NCI-H345 (cell line): ENCODE data around the gene PROM2.
A peak's percentile ranks its signal among the peaks of the same experiment; 100 is the strongest.

ENCODE experiments used
- DNase-seq: peaks from one replicate; lab custom pipeline; 2025; lab: John Stamatoyannopoulos, UW

The PROM2 gene

DNA sequence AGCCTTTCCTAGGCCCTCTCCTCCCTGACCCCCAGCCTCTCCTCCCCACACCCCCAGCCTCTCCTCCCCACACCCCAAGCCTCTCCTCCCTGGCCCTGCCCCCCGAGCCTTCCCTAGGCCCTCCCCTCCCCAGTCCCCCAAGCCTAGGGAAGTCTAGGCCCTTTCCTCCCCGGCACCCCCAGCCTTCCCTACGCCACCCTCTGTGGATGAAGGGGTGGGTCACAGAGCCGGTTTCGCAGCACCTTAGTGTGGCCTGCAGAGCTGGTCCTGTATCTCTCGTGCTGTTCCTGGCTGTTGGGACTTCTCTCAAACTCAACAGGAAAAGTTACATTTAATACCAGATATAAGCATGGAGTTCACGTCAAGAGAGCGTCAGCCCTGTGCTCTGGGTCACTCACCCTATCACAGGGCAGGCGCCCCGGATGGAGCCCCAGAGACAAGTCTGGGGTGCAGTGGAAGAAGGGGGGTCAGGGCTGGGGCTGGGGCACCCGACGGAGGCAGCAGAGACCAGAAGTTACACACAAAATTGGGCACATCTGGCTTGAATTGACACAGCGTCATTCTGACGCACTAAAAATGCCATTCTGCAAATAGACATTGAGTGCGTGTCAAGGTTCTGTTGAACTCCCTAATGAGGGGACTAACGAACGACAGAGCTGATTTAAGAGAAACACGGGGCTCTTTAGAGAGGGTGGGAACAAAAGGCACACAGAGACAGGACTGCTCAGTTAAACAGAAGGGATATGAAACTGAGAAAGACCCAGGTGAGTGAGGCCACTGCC lies 46.9 kb downstream of the PROM2 start:
- no peak for DNase-seq

DNA sequence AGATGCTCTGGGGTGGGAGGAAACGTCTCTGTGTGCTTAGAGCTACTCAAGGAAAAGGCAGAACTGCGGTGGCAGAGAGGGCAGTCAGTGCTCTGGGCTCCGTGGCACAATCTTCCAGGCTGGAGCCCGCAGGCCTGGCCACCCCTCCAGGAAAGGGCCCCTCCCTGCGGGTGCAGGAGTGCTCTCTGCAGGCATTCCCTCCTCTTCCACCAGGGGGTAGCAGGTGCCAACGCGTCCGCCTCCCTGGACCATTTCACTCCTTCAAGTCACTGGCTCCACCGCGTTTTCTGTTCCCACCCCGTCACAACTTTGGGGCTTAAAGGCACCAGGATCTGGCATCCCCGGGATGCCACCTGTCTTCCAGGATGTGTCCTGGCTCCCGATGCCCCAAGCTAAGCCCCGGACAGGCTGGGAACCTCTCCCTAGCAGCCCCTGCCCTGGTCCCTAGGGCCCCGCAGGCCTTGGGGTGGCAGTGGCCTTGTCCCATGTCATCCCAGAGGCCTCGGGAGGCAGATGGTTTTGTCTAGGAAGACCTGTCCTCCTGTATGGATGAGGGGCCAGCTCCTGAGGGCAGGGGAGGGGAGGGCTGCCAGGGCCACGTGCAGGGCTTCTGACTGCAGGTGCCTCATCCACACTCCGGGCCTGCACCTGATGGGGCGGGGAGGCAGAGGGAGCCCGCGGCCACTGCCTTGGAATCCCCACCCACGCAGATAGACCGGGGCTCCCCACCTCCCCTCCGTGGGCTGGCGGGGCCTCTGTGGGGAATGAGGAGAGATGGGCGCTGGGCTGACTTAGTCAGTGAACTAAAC lies 49.3 kb downstream of the PROM2 start:
- peak; percentile 65 for DNase-seq

DNA sequence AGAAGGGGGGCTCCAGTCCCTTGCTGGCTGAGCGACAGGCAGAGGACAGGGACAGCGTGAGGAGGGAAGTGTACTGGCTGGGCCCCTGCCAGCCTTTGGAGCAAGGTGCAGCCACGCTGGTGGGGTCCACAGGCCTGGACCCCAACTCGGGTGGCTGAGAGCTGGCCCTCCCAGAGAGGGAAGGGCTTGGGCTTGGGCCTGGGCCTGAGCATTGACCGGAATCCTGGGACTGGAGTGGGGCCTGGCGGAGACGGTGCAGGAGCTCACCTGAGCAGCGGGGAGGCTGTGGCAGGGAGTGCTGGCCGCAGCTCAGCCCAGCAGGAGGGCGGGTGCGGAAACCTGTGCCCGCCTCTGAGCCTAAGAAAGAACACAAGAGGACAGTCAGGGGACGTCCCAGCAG lies 50.8 kb downstream of the PROM2 start:
- no peak for DNase-seq

DNA sequence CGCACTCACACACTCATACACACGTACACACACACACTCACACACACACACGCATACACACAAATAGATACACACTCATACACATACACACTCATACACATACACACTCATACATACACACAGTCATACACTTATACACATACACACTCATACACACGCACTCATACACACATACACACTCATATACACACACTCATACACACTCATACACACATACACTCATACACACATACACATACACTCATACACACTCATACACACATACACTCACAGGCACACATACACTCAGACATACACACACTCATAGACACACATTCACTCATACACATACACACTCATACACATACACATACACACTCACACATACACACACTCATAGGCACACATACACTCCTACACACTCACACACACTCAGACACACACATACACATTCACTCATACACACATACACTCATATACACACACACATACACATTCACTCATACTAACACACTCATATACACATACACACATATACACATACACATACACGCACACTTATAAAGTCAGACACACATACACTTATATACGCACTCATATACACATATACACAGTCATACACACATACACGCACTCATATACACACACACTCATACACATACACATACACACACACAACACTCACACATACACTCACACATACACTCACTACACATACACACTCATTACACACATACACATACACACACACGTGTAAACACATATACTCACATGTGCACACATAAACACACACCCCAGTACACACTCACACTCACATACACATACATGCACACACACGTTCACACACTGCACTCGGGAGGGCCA lies 51.6 kb downstream of the PROM2 start:
- no peak for DNase-seq

DNA sequence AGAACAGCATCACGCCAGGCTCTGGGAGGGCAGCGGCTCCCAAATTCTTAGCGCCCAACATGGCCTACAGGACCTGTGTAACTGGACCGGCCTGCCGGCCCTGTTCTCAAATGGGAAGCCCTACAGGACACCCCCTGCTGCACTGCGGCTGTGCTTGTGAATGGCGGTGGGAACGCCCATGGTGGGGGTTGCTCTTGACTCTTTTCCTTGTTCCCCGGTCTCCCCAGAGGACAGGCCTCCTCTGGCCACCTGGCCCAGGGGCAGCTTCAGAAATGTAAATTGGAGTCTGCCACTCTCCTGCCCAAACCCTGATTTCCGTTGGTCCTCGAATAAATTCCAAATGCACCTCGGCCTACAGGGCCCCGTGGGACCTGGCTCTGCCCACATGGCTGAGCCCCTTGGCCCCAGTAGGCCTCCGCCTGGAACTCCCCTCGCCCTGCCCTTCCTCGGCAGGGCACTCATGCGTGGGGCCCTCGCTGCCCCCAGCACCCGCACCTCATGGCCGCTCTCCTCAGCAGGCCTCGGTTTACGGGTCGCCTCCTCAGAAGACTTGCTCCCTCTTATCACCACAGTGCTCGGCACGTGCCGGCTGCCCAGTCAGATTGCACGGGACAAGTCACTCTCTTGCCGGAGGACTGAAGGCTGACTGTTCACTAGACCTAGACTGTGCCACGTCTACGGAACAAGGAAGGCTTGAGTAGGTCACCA lies 52.3 kb downstream of the PROM2 start:
- DNase-seq = no peak

DNA sequence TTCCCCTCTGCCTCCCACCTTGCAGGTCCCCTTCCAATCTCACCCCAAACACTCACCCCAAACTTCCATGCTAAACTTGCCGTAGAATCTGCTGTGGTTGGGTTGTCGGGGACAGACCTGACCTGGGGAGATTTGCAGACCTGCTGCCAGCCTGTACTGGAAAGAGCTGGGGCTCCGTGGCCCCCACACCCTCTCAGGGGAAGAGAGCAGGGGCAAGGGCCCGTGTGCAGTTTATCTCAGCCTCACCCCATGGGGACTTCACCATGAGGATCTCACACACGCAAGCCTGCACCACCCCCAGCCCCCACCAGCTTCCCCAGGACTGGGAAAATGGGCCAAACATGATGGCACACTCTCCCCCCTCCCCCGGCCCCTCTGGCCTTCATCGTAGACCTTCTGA lies 53.6 kb downstream of the PROM2 start:
- no peak for DNase-seq

DNA sequence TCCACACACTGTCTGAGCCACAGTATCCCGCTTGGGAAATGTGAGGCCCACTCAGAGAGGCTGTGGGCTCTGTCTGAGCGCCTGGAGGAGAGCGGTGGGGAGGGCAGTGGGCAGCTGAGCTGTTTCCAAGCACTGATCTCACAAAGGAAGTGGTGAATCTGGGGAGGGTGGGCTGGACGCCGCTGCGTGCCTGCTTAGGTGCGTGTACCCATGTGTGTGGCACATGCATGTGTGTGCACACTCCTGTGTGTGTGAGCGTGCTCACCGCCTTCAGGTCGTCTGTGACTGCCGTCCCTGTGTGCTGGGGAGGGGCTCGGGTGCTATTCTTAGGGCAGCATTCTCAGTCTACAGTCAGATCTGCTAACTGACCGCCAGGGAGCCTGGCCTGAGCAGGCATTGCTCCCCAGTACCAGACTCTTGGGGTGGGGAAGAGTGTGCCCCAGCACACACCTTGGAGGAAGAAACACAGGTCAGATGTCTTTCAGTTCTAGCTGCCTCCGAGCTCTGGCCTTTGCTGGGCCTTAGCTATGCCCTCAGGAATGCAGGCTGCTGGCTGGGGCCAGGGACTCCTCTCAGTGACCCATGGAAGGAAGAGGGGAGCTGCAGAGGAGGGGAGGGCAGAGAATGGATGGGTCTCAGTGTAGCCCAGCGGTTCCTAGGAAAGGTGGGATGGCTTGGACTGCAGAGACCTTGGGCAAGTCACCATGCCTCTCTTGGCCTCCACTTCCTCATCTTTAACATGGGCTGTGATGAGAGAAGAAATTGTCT lies 54.3 kb downstream of the PROM2 start:
- DNase-seq = no peak

DNA sequence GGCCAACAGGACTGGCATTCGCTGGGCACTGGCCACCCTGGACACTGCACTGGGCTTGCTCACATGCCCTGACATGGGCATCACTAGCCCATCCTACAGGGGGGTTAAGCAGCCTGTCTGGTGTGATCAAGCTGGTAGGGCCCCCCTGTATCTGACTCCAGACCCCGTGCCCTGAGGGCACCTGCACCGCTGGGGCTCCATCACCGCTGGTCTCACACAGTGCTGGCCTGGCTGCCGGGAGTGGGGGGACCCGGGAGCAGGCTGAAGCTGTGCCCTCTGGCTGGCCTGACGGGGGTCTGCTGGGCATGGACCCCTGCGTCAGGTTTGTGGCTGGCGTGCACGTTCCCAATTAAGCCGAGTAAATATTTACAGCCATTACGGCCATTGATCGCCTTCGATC lies 55.2 kb downstream of the PROM2 start:
- DNase-seq = no peak

DNA sequence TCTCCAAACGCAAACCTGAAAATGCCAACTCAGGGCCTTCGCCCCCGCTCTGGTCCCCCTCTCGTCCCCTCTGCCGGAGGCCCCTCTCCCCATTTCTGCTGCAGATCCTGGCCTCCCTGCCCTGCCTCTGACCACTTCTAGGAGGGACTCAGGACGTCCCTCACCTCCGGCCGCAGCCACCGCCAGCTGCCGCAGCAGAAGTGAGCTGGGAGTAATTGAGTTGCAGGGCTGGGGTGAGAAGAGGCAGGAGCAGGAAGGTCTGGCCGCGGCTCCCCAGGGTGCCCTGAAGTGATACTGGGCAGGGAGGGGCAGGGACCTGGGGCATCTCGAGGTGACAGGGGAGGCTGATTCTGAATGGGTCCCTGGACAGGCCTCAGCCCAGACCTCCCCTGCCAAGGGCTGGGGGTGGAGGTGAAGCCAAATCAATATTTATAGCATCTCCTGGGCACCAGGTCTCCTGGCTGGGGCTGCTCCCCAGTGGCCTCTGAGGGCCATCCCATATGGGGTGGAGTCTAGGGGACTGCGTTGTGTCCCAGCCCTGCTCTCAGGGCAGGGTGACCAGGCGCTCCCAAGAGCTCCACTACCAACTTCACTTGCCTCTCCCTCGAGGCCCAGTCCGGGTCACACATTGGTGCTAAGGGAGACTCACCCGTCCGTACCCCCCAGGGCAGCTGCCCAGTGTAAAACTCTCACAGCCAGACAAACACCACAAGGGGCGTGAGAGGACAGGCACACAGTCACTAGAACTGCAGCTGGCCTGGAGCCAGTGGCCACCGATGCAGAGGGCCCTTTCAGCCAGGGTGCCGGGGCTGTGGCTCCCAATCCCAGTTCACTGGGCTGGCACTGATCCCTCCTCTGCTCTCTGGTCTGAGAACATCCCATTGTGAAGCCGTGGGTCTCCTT lies 55.9 kb downstream of the PROM2 start:
- DNase-seq = no peak

DNA sequence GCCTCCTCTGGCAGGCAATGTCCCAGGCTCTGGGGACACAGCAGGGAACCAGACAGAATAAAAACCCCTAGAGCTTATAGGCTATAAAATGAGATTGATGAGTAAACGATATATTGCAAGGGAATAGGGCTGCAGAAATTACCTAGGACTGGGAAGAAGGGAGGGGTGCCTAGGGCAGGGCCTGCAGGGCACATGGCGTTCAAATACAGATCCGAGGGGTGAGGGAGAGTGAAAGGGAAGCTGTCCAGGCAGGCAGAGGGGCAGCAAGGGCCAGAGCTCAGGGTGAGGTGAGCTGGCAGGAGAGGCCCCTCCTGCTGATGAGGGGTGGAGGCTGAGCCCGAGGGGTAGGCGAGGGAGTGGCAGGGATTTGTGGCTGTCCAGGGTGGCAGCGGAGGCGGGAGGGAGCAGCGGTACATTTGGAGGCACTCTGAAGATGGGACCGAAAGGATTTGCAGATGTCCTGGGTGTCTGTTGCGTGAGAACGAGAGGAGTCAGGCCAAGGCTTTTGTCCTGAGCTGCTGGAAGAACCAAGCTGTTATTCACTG lies 56.6 kb downstream of the PROM2 start:
- DNase-seq = no peak

DNA sequence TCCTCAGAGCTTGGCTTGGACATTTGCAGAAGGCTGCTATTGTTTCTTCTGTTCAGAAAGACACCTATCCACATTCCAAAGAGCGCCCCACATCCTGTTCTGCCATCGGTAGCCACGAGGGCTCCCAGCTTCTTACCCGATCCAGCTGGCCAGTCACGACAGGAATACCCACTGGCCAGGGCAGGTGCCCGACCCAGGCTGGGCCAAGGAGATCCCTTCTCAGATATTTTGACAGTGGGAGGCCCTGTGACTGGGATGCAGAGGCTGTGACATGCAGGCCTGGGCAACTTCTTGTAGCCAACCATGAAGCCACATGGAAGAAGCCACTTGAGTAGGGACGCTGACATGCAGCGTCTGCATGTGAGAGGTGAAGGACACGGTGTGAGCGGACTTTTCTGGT lies 57.4 kb downstream of the PROM2 start:
- no peak for DNase-seq

DNA sequence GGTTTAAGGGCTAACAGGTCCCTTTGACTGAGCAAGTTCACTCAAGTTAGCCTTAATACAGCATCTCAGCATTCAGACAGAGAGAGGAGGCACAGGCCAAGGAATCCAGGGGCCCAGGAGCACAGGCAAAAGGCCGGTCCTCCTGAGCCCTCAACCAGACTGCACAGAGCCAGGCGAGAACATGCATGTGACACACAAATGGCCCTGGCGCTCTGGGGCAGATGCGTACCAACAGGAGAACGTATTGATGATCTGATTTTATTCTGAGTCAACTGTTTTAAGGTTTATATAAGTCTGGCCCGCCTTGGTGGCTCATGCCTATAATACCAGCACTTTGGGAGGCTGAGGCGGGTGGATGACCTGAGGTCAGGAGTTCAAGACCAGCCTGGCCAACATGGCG lies 57.8 kb downstream of the PROM2 start:
- DNase-seq = no peak

DNA sequence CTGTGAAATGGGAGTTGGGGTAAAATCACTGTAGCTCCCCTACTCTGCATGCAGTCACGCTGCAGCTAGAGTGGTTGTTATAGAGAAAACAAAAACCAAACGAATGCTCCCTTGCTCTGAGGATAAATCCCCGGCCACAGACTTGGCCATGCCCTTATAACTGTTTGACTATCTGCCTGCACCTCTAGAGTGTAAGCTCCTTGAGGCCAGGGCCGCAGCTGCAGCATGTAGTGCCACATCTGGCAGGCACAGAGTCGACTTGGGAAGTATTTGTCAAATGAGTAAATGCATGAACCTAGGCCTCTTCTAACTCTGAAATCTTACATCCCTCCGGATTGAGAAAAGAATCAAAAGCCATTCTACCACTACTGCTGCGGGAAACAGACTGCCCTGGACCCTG lies 58.8 kb downstream of the PROM2 start:
- DNase-seq = no peak

DNA sequence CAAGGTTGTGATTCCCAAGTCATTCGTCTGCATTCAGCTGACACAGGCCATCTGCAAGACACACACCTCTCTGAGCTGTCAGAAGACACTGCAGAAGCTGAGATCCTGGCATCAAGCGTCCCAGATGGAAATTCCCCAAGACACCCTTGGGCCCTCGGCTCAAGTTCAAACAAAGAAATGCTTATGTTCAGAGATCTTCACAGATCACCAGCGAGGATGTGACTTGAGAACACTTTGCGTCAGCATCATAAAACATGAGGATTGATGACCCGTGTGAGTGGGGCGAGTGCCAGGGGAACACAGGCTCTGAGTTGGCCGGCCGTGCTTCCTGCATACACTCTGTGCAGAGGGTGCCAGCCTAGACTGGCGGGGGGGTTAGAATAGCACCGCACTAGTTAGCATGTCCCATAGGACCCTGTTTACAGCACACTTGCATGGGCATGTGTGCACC lies 59.7 kb downstream of the PROM2 start:
- DNase-seq = no peak

DNA sequence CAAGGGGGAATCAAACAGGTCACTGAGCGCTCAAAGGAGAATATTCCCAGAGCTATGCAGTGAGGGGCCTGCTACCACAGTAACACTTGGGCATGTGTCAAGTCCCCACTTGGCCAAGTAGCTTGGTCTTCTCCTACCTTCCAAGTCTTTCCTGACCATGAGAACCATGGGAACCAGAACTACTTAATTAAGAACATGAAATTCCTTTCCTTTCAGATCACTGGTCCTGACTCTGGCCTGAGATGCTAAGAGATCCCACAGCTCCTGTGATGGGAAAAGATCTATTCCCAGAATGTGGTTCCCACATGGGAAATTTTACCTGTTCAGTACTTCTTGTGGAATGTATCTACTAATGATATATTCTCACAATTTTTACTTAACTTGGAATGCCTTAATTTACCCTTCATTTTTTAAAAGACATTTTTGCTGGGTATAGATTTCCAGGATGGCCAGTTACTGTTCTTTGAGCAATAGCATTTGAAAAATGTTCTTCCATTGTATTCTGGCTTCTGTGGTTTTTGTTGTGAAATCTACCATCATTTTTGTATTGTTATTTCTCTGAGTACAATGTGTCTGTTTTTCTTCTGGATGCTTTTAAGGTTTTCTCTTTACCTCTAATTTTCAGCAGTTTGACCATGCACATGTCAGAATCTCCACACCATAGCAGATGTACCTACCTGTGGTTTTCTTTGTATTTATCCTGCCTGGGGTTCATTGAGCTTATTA lies 60.8 kb downstream of the PROM2 start:
- no peak for DNase-seq

DNA sequence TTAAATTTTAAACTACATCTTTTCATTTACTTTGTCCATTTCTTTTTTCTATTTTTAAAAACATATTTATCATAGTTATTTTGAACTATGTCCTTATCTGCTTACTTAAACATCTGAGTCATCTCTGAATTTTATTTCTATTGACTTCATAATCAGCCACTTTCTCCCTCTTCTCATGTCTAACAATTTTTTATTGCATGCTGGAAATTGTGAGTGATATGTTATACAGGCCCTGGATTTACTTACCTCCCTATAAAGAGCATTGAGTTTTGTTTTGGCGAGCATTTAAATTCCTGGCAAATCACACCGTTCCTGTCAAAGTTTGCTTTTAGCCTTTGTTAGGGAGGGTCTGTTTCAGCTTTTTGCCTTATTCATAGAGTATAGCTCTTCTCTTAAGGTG lies 62.2 kb downstream of the PROM2 start:
- no peak for DNase-seq

DNA sequence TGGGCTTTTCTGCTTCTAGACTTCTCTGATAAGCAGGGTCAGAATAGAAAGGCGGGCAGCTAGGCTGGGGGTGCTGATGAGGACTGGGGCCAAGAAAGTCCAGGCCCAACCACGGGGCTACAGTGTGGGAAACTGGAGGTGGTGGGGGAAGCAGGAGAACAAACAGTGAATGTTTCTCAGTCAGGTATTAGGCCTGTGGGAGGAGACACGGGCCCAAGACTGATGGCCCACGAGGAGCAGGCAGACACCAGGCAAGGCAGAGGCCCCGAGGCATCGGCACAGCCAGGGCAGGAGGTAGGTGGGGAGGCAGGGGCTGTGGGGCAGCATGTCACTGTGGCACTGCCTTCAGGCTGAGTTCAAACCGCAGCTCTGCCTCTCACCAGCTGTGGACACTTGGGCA lies 63.6 kb downstream of the PROM2 start:
- DNase-seq = no peak
